CD4-positive, alpha-beta T cell (primary cell): Measurements from ENCODE around the gene SYNE3. TPM values are rescaled to one million over a fixed set of nuclear protein-coding genes. Genes with fewer than 3 reads are reported as not detected.

ENCODE experiments used
- ATAC-seq: fragments of 200-7000 bp; cut with Tn5 transposase; one replicate; pipeline ENCODE4 v1.10.0; 2022; ENCODE audit warnings: mild to moderate bottlenecking; ENCODE audit not compliant: poor library complexity
- CTCF ChIA-PET: fragments of 350-600 bp; sonication (Branson Sonifier 250); formaldehyde crosslinking; loops from one replicate; lab custom pipeline; 2021; ENCODE audit warnings: antibody characterized with exemption, inconsistent platforms; lab: Charles Lee
- POLR2A ChIA-PET: fragments of 350-600 bp; sonication (Branson Sonifier 250); formaldehyde crosslinking; loops from one replicate; lab custom pipeline; 2021; ENCODE audit warnings: antibody characterized with exemption, inconsistent platforms; lab: Charles Lee
- DNase-seq, 14 experiments: peaks; one replicate each; pipeline ENCODE4 v3.0.0-alpha.2; 2013 to 2020; ENCODE audit warnings: mixed read lengths in 2 of 14
- H3K27ac ChIP-seq, 2 donors: one replicate each; pipeline versions ENCODE4 v1.5.1 to v1.7.0; 2013; ENCODE audit warnings: low read length in 2 of 2, low read depth in 1 of 2, mild to moderate bottlenecking in 1 of 2
- H3K27me3 ChIP-seq, 2 experiments: 1 replicate in 1 of 2; 2 replicates in 1 of 2; pipeline versions ENCODE4 v1.6.1 to v1.7.0; 2013; ENCODE audit warnings: low read length in 2 of 2, control low read depth in 1 of 2, mild to moderate bottlenecking in 1 of 2, moderate library complexity in 1 of 2; ENCODE audit not compliant: insufficient read depth in 2 of 2, control insufficient read depth in 1 of 2
- H3K36me3 ChIP-seq: one replicate; pipeline ENCODE4 v1.6.1; 2013; ENCODE audit warnings: low read length, control low read depth; ENCODE audit not compliant: insufficient read depth
- H3K4me1 ChIP-seq: one replicate; pipeline ENCODE4 v1.6.1; 2013; ENCODE audit warnings: low read length, control low read depth; ENCODE audit not compliant: insufficient read depth
- H3K4me3 ChIP-seq: one replicate; pipeline ENCODE4 v1.5.1; 2013; ENCODE audit warnings: mild to moderate bottlenecking, low read length, moderate library complexity
- H3K9me3 ChIP-seq, 2 experiments: 1 replicate in 1 of 2; 2 replicates in 1 of 2; pipeline versions ENCODE4 v1.6.1 to v1.7.0; 2013; ENCODE audit warnings: low read length in 2 of 2, mild to moderate bottlenecking in 2 of 2, control low read depth in 1 of 2, moderate library complexity in 1 of 2; ENCODE audit not compliant: control insufficient read depth in 1 of 2, insufficient read depth in 1 of 2
- H3K27ac Mint-ChIP-seq: one replicate; pipeline ENCODE4 v1.8.0; 2020; ENCODE audit warnings: mixed read lengths
- H3K27me3 Mint-ChIP-seq: one replicate; pipeline ENCODE4 v1.8.0; 2021; ENCODE audit warnings: mixed read lengths
- H3K36me3 Mint-ChIP-seq: one replicate; pipeline ENCODE4 v1.8.0; 2021; ENCODE audit warnings: low read depth, mixed read lengths
- H3K4me1 Mint-ChIP-seq: one replicate; pipeline ENCODE4 v1.8.0; 2021; ENCODE audit warnings: low read depth, mixed read lengths
- H3K4me3 Mint-ChIP-seq: one replicate; pipeline ENCODE4 v1.8.0; 2020; ENCODE audit warnings: mild to moderate bottlenecking, mixed read lengths
- H3K9me3 Mint-ChIP-seq: one replicate; pipeline ENCODE4 v1.8.0; 2020; ENCODE audit warnings: mixed read lengths
- intact Hi-C, 2 experiments: fragments of 100-400 bp; cut with DNase I in 1 of 2; cut with micrococcal nuclease in 1 of 2; formaldehyde crosslinking; loops; one replicate each; pipeline versions ENCODE4 v1.15.1 to v1.9.0; 2023 to 2025; cut with DNase I, micrococcal nuclease
- total RNA-seq, 174 experiments: library from RNA in 2 of 174; stranded (reverse) in 2 of 174; gene quantifications; one replicate each; pipeline ENCODE4 v1.2.3 and lab custom pipeline; 2021 to 2026
- TF ChIP-seq, protein P1 (sequence below): fragments of 200-600 bp; IDR thresholded peaks from one replicate; pipeline ENCODE4 v1.8.0; 2022; ENCODE audit warnings: antibody characterized with exemption, mild to moderate bottlenecking

The SYNE3 gene
- total RNA-seq, 2 experiments from 2014 or later = 29.4 to 31.4 TPM

DNA sequence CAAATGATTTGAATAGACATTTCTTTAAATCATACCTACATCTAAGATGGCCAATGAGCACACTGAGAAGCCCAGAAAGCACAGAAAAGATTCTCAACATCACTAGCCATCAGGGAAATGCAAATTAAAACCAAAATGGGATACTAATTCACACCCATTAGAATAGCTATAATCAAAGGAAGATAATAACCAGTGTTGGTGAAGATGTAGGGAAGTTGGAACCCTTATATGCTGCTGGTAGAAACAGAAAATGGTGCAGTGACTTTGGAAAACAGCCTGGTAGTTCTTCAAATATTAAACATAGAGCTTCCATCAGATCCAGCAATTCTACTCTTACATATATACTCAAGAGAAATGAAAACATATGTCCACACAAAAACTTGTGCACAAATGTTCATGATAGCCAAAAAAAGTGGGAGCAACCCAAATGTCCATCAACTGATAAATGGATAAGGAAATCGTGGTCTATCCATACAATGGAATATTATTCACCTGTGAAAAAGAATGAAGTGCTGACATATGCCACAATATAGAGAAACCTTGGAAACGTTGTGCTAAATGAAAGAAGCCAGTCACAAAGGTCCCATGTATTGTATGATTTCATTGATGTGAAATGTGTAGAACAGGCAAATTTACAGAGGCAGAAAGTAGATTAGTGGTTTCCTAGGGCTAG, 24.4 kb downstream of the SYNE3 start:
- peak overlapping the region; percentile 62 for H3K27ac Mint-ChIP-seq
- TF ChIP-seq, protein P1, sequence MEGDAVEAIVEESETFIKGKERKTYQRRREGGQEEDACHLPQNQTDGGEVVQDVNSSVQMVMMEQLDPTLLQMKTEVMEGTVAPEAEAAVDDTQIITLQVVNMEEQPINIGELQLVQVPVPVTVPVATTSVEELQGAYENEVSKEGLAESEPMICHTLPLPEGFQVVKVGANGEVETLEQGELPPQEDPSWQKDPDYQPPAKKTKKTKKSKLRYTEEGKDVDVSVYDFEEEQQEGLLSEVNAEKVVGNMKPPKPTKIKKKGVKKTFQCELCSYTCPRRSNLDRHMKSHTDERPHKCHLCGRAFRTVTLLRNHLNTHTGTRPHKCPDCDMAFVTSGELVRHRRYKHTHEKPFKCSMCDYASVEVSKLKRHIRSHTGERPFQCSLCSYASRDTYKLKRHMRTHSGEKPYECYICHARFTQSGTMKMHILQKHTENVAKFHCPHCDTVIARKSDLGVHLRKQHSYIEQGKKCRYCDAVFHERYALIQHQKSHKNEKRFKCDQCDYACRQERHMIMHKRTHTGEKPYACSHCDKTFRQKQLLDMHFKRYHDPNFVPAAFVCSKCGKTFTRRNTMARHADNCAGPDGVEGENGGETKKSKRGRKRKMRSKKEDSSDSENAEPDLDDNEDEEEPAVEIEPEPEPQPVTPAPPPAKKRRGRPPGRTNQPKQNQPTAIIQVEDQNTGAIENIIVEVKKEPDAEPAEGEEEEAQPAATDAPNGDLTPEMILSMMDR = no peak
- Histone ChIP-seq H3K27me3 (no peaks in the 10 kb centered on the region), H3K9me3 (no peaks in the 10 kb centered on the region), H3K4me3 (no peak overlapping the region), H3K36me3 (peaks cover 8% of the 10 kb centered on the region), H3K27ac (no peak overlapping the region), H3K4me1 (peaks cover 48% of the 10 kb centered on the region)
- peaks cover 81% of the 10 kb centered on the region for H3K4me1 Mint-ChIP-seq
- ATAC-seq = no peak
- ChIA-PET POLR2A (interaction anchor here (1.9 kb wide), 1 partner anchor 31 kb away, joined by 7 read pairs; no protein-coding TSS in a partner anchor), CTCF (no interaction called here)
- no peak overlapping the region for H3K4me3 Mint-ChIP-seq
- H3K36me3 Mint-ChIP-seq = peaks cover 8% of the 10 kb centered on the region
- intact Hi-C loops = no loop called here
- H3K9me3 Mint-ChIP-seq = no peaks in the 10 kb centered on the region
- no peak for DNase-seq
- H3K27me3 Mint-ChIP-seq = no peaks in the 10 kb centered on the region

DNA sequence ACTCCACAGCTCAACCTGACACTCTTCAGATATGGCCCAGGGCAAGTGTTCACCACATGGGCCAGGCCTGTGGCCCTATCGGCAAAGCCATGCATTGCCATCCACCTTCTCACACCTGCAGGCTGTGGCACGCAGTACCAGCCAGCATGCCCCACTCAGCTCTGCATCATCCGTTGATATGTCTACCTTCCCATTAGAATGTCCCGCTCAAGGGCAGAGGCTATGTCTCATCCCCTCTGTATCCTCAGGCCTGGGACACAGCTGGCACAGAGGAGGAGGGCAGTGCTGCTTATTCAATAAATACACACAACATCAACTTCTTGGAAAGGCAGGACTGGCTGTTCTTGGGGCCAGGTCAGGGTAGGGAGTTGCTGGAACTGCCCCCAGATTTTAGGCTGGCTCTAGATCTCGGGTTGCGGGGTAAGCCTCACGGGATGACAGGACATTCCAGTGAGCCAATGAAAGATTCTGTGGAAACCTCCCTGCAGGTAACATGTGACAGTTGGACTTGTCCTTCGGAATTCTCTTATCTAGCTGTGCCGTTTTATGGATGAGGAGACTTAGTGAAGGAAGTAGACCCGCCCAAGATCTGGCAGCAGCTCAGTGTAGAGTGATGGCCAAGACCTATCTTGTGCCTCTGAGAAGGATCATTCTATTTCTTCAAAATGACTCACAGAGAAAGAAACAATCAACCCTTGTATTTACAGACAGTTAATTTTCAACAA, 25.6 kb downstream of the SYNE3 start:
- Mint-ChIP-seq H3K36me3 (peaks cover 8% of the 10 kb centered on the region), H3K4me3 (no peak overlapping the region), H3K4me1 (peaks cover 80% of the 10 kb centered on the region), H3K27me3 (no peaks in the 10 kb centered on the region), H3K9me3 (no peaks in the 10 kb centered on the region), H3K27ac (peak overlapping the region; percentile 62)
- peaks cover 37% of the 10 kb centered on the region for H3K4me1 ChIP-seq
- POLR2A ChIA-PET = interaction anchor here (1.1 kb wide), 1 partner anchor 28 kb away, joined by 3 read pairs; no protein-coding TSS in a partner anchor
- no peak overlapping the region for H3K27ac ChIP-seq
- intact Hi-C loops = no loop called here
- TF ChIP-seq, protein P1 = no peak
- no peaks in the 10 kb centered on the region for H3K27me3 ChIP-seq
- CTCF ChIA-PET = interaction anchor here (1.2 kb wide), 1 partner anchor 49 kb away, joined by 3 read pairs; no protein-coding TSS in a partner anchor
- H3K4me3 ChIP-seq = no peak overlapping the region
- H3K9me3 ChIP-seq = no peaks in the 10 kb centered on the region
- ATAC-seq = no peak
- DNase-seq = no peak
- H3K36me3 ChIP-seq = peaks cover 12% of the 10 kb centered on the region

DNA sequence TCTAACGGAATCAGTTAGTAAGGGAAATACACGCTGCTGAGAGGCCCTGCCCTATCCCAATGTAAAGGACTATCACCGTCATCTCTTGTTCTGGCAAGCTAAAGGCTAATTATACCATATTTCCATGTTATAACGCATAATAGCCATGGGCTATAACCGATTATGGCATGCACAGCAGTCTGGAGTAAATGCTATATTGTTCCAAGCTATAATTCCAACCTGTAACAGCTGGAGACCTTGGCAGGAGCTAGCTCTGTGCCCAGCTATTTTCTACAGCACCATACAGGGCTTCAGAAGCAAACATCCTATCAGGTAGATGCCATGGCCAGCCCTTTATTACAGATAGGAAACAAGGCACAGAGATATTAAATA, 26.3 kb downstream of the SYNE3 start:
- H3K36me3 Mint-ChIP-seq = peaks cover 8% of the 10 kb centered on the region
- intact Hi-C loops = no loop called here
- Histone ChIP-seq H3K4me3 (no peak overlapping the region), H3K4me1 (peaks cover 34% of the 10 kb centered on the region), H3K36me3 (peaks cover 12% of the 10 kb centered on the region), H3K9me3 (no peaks in the 10 kb centered on the region), H3K27ac (no peak overlapping the region), H3K27me3 (no peaks in the 10 kb centered on the region)
- no peak overlapping the region for H3K4me3 Mint-ChIP-seq
- no peaks in the 10 kb centered on the region for H3K9me3 Mint-ChIP-seq
- ChIA-PET CTCF (no interaction called here), POLR2A (interaction anchor here (1.1 kb wide), 1 partner anchor 27 kb away, joined by 3 read pairs; no protein-coding TSS in a partner anchor)
- DNase-seq = no peak
- no peak overlapping the region for H3K27ac Mint-ChIP-seq
- H3K27me3 Mint-ChIP-seq = no peaks in the 10 kb centered on the region
- ATAC-seq = no peak
- H3K4me1 Mint-ChIP-seq = peaks cover 78% of the 10 kb centered on the region
- TF ChIP-seq, protein P1 = no peak
